Ovary (tissue), 9 donors: ENCODE results near the gene RTN1. TPM values are rescaled to one million over a fixed set of nuclear protein-coding genes. Genes with fewer than 3 reads are reported as not detected.

ENCODE experiments used
- DNase-seq, 5 donors: peaks; one replicate each; pipeline ENCODE4 v3.0.0-alpha.2; 2019 to 2020
- H3K27ac ChIP-seq, 2 donors: fragments of 200-600 bp; one replicate each; pipeline versions ENCODE4 v1.5.1 to v1.8.0; 2019 to 2022
- H3K27me3 ChIP-seq: fragments of 200-600 bp; one replicate; pipeline ENCODE4 v1.8.0; 2022
- H3K36me3 ChIP-seq: fragments of 200-600 bp; sonication (generic); one replicate; pipeline ENCODE4 v1.5.1; 2019
- H3K4me1 ChIP-seq: one replicate; pipeline ENCODE4 v1.8.1; 2013; ENCODE audit warnings: mild to moderate bottlenecking, moderate library complexity; ENCODE audit not compliant: insufficient read depth
- H3K4me3 ChIP-seq: fragments of 200-600 bp; sonication (generic); one replicate; pipeline ENCODE4 v1.5.1; 2017
- H3K9me3 ChIP-seq, 2 donors: fragments of 200-600 bp in 1 of 2; sonication (generic) in 1 of 2; one replicate each; pipeline versions ENCODE4 v1.5.1 to v1.8.1; 2013 to 2019; ENCODE audit warnings: mild to moderate bottlenecking in 1 of 2, moderate library complexity in 1 of 2
- EP300 ChIP-seq: sonication (generic); formaldehyde crosslinking; IDR thresholded peaks from one replicate; pipeline ENCODE4 v1.6.1; 2017; ENCODE audit warnings: antibody characterized with exemption
- POLR2A ChIP-seq: fragments of 450-650 bp; IDR thresholded peaks from one replicate; pipeline ENCODE4 v1.6.1; 2017; ENCODE audit warnings: antibody characterized with exemption, mild to moderate bottlenecking, moderate library complexity
- WGBS, 3 donors: extraction: QIAGEN DNeasy Blood & Tissue Kit in 1 of 3; methylation state at CpG; one replicate each; pipeline versions ENCODE4 v1.1.5 to v1.1.7; 2013 to 2017; 5-methylcytosine and 5-hydroxymethylcytosine counted together
- intact Hi-C, 4 donors: fragments of 100-400 bp; cut with DNase I; formaldehyde crosslinking; loops; one replicate each; pipeline versions ENCODE4 v1.11.0 to v1.15.1; 2022 to 2023
- polyA plus RNA-seq, 2 donors: library from polyadenylated mRNA; stranded (reverse); fragments of 200-250 nt in 1 of 2; fragments of 350-450 nt in 1 of 2; fragmentation: Illumina TruSeq in 1 of 2; extraction: RNeasy Lipid Tissue Mini Kit (QIAGEN cat#74804) in 1 of 2; gene quantifications; one replicate each; pipeline ENCODE4 v1.2.3, GENCODE V29; 2013 to 2014
- total RNA-seq, 7 donors: library from RNA; depleted of rRNA in 2 of 7; stranded (reverse); fragments of >200 nt in 2 of 7; fragmentation: NEBNext Ultra II Directional in 3 of 7; extraction: Animal tissue kit (Norgen Biotek cat#: 25700) in 3 of 7; gene quantifications; one replicate each; pipeline versions ENCODE4 v1.1.0 to v1.2.4, GENCODE V29; 2016 to 2023
- TF ChIP-seq, protein P1 (sequence below), 3 donors: fragments of 450-650 bp in 2 of 3; fragments of 200-600 bp in 1 of 3; IDR thresholded peaks; one replicate each; pipeline versions ENCODE4 v1.5.1 to v1.8.0; 2016 to 2022; ENCODE audit warnings: antibody characterized with exemption in 3 of 3, mild to moderate bottlenecking in 1 of 3
- donor health status: DM: no; HTN: no; CAD: no; lungs with moderate emphysema.
- donor health status: DM: no; HTN: no; CAD: no.
- donor health status: Bipolar disorder and iron deficiency.
- donor health status: DM: yes; HTN: yes; CAD: no.
- donor health status: DM: no; HTN: no; CAD: no.
- donor health status: DM: yes; HTN: yes; CAD: no.

Gene RTN1
- total and polyA plus RNA-seq, 9 donors: 0.51 to 10.2 (median 1.00) TPM

DNA sequence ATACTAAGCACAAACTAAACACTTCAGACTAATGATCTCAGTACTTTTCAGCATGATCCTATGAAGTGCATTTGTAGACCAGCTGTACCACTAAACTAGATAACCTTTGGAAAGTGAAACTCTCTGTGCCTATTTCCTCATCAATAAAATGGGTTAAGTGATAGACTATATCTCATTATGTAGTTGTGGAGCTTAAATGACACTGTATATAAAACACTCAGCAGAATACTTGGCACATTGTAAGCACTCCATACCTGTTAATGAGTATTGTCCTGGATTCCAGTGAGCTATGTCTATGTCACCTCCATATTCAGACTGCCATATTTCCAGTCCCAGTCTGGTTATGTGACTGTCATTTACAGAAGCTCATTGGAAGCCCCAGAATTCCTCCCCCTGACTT, 44.4 kb downstream of the RTN1 start:
- TF ChIP-seq, protein P1, sequence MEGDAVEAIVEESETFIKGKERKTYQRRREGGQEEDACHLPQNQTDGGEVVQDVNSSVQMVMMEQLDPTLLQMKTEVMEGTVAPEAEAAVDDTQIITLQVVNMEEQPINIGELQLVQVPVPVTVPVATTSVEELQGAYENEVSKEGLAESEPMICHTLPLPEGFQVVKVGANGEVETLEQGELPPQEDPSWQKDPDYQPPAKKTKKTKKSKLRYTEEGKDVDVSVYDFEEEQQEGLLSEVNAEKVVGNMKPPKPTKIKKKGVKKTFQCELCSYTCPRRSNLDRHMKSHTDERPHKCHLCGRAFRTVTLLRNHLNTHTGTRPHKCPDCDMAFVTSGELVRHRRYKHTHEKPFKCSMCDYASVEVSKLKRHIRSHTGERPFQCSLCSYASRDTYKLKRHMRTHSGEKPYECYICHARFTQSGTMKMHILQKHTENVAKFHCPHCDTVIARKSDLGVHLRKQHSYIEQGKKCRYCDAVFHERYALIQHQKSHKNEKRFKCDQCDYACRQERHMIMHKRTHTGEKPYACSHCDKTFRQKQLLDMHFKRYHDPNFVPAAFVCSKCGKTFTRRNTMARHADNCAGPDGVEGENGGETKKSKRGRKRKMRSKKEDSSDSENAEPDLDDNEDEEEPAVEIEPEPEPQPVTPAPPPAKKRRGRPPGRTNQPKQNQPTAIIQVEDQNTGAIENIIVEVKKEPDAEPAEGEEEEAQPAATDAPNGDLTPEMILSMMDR (IDR thresholded peaks at IDR 0.05): no peak
- TF ChIP-seq EP300 (no peak), POLR2A (no peak)
- Histone ChIP-seq H3K36me3 (no peaks in the 10 kb centered on the region), H3K4me3 (no peak overlapping the region), H3K27me3 (no peaks in the 10 kb centered on the region), H3K9me3 (no peaks in the 10 kb centered on the region), H3K27ac (no peak overlapping the region), H3K4me1 (no peaks in the 10 kb centered on the region)
- intact Hi-C loops: no loop called here
- DNase-seq: no peak

DNA sequence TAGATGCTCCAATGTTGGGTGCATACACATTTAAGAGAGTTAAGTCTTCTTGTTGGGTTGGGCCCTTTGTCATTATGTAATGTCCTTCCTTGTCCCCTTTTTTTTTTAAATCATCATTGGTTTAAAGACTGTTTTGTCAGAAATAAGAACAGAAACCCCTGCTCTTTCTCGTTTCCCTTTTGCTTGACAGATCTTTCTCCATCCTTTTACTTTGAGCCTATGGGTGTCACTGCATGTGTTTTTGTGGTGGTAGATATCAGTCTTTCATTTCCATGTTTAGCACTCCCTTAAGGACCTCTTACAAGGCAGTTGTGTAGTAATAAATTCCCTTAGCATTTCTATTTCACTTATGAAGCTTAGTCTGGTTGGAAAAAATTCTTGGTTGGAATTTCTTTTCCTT, 47.4 kb downstream of the RTN1 start:
- WGBS, 3 donors: 69 to 72% (median 70%) methylated on average over 1 of the region's 1 CpG
- DNase-seq: no peak
- no peaks in the 10 kb centered on the region for H3K4me1 ChIP-seq
- TF ChIP-seq, protein P1 (IDR thresholded peaks at IDR 0.05): no peak
- TF ChIP-seq EP300 (no peak), POLR2A (no peak)
- no peak overlapping the region for H3K27ac ChIP-seq
- no peak overlapping the region for H3K4me3 ChIP-seq
- H3K9me3 ChIP-seq: no peaks in the 10 kb centered on the region
- intact Hi-C loops: no loop called here
- H3K36me3 ChIP-seq: no peaks in the 10 kb centered on the region
- H3K27me3 ChIP-seq: no peaks in the 10 kb centered on the region

DNA sequence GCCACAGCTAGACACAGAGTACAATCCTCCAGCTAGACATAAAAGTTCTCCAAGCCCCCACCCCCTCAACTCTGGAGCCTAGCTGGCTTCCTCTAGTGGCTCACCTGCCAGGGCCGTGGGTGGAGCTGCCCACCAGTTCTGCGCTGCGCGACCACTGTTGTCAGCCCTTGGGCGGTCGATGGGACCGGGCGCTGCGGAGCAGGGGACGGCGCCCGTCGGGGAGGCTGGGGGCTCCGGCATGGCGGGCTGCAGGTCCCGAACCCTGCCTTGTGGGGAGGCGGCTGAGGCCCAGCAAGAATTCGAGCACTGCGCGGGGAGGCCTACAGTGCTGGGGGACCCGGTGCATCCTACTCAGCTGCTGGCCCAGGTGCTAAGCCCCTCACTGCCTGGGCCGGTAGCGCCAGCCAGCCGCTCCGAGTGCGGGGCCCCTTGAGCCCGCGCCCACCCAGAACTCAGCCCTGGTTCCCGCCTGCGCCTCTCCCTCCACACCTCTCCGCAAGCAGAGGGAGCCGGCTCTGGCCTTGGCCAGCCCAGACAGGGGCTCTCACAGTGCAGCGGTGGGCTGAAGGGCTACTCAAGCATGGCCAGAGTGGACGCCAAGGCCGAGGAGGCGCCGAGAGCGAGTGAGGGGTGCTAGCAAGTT, 51.0 kb downstream of the RTN1 start:
- no peak for DNase-seq
- H3K4me1 ChIP-seq: no peaks in the 10 kb centered on the region
- H3K9me3 ChIP-seq: no peaks in the 10 kb centered on the region
- no peak overlapping the region for H3K27ac ChIP-seq
- no peaks in the 10 kb centered on the region for H3K36me3 ChIP-seq
- WGBS, 3 donors: 96 to 97% (median 96%) methylated on average over 38 of the region's 38 CpGs
- intact Hi-C loops: no loop called here
- TF ChIP-seq, protein P1 (IDR thresholded peaks at IDR 0.05): no peak
- TF ChIP-seq EP300 (no peak), POLR2A (no peak)
- no peaks in the 10 kb centered on the region for H3K27me3 ChIP-seq
- no peak overlapping the region for H3K4me3 ChIP-seq

DNA sequence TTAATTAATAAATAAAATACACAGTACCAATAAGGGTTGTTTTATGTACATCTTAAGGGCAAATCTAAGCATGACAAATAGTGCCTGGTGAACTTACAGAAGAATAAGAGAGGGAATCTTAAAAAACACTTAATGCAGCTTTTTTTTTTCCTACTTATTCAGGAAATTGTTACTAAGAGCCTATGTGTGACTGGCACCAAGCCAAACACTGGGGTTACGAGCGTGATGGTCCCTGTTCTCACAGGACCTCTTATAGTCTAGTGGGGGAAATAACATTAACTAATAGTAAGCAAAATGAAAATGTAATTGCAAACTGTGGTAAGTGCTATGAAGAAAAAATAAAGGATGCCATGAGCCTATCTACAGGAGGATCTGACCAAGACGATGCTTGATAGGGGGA, 53.6 kb downstream of the RTN1 start:
- no peaks in the 10 kb centered on the region for H3K27me3 ChIP-seq
- 34 to 50% (median 37%) methylated on average over 3 of the region's 3 CpGs for WGBS, 3 donors
- no peak overlapping the region for H3K4me3 ChIP-seq
- no peaks in the 10 kb centered on the region for H3K36me3 ChIP-seq
- no peak for DNase-seq
- H3K4me1 ChIP-seq: no peaks in the 10 kb centered on the region
- no peaks in the 10 kb centered on the region for H3K9me3 ChIP-seq
- intact Hi-C loops: no loop called here
- no peak overlapping the region for H3K27ac ChIP-seq
- TF ChIP-seq EP300 (no peak), POLR2A (no peak)
- TF ChIP-seq, protein P1 (IDR thresholded peaks at IDR 0.05): no peak
